HG03064 (cell line): ENCODE measurements around the gene ERBB4.
"Not testable (repeated sequence)": the region's sequence is repeated elsewhere in the genome, so short reads cannot be mapped to it uniquely, and the experiment has no call there.

ENCODE experiments used
- ATAC-seq: cut with Tn5 transposase; IDR thresholded peaks from one replicate; pipeline ENCODE4 v1.9.1; 2021; ENCODE audit warnings: low read depth; ENCODE audit not compliant: unreplicated experiment

Gene ERBB4

GRCh38 chr2:211762479-211762878 is 776.1 kb downstream of the ERBB4 start:
- no peak for ATAC-seq

- ATAC-seq: no peak
Observed at GRCh38 chr2:211760103-211760502, 778.5 kb downstream of the ERBB4 start.

GRCh38 chr2:211756266-211756665 is 782.3 kb downstream of the ERBB4 start:
- ATAC-seq: no peak

- no peak for ATAC-seq
Observed at GRCh38 chr2:211755187-211755586, 783.4 kb downstream of the ERBB4 start.

GRCh38 chr2:211751848-211752247 is 786.8 kb downstream of the ERBB4 start:
- ATAC-seq: no peak

GRCh38 chr2:211748339-211748738 is 790.3 kb downstream of the ERBB4 start:
- no peak for ATAC-seq

DNA sequence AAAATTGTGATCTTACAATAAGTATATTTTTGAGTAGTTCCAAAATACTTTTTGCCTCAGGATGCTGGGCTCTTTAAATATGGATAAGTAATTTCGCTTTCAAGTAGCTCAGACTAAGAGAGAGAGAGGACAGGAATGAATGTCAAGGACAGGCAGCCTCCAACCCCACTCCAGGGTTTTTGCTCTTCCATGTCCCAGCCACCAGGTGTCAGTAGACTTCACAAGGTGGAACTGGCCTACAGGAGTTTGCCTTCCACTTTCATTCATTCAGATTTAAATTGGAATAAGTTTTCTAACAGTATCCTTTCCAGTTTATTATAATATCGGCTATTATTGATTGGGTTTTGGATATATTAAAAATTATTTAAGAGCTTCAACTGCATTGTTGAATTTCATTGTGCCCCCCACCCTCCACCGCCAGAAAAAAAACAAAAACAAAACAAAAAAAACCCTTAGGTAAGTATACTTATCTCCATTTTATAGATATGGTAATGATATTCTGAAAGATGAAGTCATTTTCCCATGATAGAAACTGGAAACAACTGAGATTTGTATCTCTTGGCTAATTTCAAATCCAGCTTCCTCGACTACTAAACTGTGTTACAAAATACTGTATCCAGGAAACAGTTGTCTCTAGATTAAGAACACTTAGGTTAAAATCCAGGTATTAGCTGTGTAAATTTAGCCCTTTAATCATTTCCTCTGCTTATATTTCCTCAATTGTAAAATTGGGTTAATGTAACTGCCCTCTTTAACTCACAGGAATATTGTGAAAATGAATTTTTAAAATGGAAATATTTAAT is 793.1 kb downstream of the ERBB4 start:
- ATAC-seq: peak; percentile 93

- no peak for ATAC-seq
Observed at GRCh38 chr2:211744379-211744778, 794.2 kb downstream of the ERBB4 start.

- no peak for ATAC-seq
Observed at GRCh38 chr2:211741966-211742365, 796.6 kb downstream of the ERBB4 start.

DNA sequence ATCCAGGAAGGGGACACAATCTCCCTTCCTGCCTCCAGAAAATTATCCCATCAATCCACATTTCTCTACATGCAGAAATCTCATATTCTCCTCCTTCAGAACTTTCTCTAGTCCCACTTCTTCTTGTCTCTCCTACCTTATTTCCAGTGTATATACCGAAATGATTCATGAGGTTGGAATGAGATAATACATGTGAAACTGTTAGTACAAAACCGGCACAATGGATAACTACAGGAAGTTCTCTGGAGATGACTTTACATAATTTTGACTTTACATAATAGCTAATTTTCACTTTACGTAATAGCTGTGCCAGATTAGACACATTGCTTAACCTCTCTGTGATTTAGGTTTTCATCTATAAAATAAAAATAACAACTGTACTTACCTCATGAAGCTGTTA is 801.3 kb downstream of the ERBB4 start:
- no peak for ATAC-seq

DNA sequence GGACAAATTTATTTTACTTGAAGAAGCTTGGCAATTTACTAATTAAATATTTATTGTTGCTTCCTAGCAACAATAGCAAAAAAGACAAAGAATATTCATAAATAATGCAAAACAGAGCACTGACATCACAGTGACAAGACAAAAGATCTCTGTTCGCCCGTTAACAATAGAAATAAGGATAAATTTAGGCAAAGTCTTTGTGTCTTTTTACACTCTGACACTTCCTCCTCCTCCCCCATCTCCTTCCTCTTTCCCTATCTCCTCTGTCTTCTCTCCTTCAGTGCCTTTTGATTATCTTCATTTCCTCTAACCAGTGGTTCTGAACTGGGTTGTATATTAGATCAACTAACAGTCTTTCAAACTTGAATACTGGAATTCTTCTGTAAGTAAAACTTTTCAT is 808.4 kb downstream of the ERBB4 start:
- no peak for ATAC-seq

DNA sequence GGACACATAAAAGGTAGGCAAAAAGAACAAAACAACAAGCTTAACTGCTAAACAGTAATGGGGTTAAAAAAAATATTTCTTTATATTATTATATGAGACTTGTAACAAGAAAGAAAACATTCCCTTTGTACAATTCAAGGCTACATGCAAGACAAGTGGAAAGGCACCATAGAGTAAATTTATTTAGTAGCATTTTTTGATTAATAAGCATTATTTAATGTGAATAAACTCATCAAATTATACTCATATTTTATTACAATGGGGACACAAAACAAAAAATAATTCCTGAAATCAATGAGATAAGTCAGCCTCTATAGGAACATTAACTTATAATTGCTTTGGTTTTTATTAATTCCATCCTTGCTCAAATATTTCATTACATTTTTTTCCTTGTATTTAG is 809.2 kb downstream of the ERBB4 start:
- ATAC-seq: no peak

DNA sequence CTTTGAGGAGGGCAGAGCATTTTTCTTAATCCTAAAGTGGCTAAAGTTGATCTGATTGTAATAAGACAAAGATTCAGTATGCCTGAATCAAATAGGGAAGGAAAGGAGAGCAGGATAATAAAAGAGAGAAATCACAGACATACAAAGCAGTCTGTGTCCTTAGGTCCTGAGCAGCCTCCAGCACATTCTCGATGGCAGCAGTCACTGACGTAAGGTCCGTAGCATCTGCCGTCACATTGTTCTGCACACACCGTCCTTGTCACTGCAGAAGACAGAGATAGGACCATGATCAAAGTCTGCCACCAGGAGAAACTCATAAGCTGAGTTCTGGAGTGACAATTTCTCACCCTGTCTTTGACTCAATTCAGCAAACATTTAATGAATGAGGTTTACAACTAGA is 813.7 kb downstream of the ERBB4 start:
- no peak for ATAC-seq

GRCh38 chr2:211723398-211723797 is 815.2 kb downstream of the ERBB4 start:
- ATAC-seq: no peak

DNA sequence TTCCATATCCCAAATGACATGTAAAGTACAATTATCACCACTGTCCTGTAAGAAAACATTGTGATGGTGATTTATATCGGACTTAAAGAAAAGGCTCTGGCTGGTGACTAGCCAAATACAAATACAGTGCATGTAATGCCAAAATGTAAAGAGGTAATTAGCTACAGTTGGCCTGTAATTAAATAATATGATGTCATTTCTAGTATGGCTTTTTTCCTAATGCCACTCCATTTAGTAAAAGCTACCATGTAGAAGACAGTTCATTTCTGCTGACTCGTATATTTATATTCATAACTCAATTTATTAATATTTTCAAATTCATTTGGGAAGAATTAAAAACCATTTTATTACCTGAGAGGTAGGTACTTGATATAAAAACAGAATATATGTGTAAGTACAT is 815.7 kb downstream of the ERBB4 start:
- ATAC-seq: no peak

- not testable (repeated sequence) for ATAC-seq
Observed at GRCh38 chr2:211721874-211722273, 816.7 kb downstream of the ERBB4 start.

- no peak for ATAC-seq
Observed at GRCh38 chr2:211709389-211709788, 829.2 kb downstream of the ERBB4 start.

DNA sequence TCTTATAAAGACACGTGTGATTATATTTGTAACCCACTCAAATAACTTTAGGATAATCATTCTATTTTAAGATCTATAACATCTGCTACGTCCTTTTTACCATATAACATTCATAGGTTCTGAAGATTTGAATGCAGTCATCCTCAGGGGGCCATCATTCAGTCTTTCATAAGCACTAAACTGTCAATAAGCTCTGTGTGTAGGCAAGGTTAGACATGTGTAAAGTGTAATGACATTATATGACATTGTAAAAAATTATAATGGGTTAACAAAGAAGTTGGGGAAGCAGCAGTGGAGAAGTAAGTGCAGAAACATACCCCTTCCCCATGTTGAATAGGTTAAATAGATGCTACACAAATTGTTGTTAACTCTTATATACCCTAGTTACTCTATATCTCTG is 845.9 kb downstream of the ERBB4 start:
- no peak for ATAC-seq

DNA sequence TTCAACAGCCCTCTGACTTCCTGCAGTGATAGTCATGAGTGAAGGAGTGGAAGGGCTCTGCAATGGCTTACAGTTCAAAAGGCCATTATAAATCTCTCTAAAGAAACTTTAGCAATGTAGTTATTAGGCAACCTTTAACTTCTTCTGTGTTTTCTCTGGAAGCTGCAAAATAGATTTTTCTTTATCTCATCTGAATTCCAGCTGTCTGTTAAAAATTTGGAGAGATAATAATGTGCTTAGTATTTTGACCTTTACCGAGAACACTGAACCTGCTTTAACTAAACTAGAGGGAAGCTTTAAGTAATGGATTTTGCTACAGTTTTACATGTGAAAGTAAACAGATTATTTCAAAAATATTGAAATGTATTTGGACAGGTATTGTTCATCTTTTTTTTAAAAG is 847.9 kb downstream of the ERBB4 start:
- no peak for ATAC-seq

- no peak for ATAC-seq
Observed at GRCh38 chr2:211688196-211688595, 850.4 kb downstream of the ERBB4 start.

GRCh38 chr2:211674715-211675114 is 863.9 kb downstream of the ERBB4 start:
- no peak for ATAC-seq

GRCh38 chr2:211673133-211673905 is 865.3 kb downstream of the ERBB4 start:
- ATAC-seq: no peak
